Panc1 (cell line): Measurements from ENCODE around the gene UNC13B.

Source experiments
- POLR2AphosphoS5 ChIP-seq: IDR thresholded peaks from 2 replicates; pipeline ENCODE4 v1.6.1; 2012; ENCODE audit warnings: mild to moderate bottlenecking, low read depth, low read length, moderate library complexity
- TF ChIP-seq, protein P1 (sequence below): fragments of 450-650 bp; IDR thresholded peaks from 2 replicates; pipeline ENCODE4 v1.5.1; 2017; ENCODE audit warnings: mild to moderate bottlenecking
- TF ChIP-seq, protein P2 (sequence below), 2 experiments: IDR thresholded peaks; 2 replicates each; pipeline ENCODE4 v1.6.1; 2011 to 2012; ENCODE audit warnings: low read depth in 2 of 2, control low read depth in 1 of 2, low read length in 1 of 2, mild to moderate bottlenecking in 1 of 2, moderate library complexity in 1 of 2; ENCODE audit not compliant: insufficient read depth in 1 of 2

DNA sequence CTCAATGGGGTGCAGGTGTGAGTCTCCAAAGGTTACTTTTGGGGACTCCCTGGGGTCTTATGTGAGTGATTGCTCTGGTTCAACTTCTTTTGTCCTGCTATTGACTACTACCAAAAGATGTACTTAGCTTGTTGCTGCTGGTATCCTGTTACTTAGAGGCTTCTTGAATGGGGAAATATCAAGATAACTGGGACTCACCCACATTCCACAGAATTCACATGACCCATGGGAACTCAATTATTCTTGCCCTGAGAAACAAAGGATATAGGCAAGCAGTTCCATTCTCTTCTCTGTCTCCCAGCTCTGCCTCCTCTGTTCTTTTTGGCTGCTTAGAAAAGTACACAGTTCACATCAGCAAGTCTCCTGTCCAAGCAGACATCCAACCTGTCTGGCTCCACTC is 105.9 kb downstream of the UNC13B start:
- TF ChIP-seq, protein P1, sequence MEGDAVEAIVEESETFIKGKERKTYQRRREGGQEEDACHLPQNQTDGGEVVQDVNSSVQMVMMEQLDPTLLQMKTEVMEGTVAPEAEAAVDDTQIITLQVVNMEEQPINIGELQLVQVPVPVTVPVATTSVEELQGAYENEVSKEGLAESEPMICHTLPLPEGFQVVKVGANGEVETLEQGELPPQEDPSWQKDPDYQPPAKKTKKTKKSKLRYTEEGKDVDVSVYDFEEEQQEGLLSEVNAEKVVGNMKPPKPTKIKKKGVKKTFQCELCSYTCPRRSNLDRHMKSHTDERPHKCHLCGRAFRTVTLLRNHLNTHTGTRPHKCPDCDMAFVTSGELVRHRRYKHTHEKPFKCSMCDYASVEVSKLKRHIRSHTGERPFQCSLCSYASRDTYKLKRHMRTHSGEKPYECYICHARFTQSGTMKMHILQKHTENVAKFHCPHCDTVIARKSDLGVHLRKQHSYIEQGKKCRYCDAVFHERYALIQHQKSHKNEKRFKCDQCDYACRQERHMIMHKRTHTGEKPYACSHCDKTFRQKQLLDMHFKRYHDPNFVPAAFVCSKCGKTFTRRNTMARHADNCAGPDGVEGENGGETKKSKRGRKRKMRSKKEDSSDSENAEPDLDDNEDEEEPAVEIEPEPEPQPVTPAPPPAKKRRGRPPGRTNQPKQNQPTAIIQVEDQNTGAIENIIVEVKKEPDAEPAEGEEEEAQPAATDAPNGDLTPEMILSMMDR = no peak
- no peak for TF ChIP-seq POLR2AphosphoS5
- TF ChIP-seq, protein P2, sequence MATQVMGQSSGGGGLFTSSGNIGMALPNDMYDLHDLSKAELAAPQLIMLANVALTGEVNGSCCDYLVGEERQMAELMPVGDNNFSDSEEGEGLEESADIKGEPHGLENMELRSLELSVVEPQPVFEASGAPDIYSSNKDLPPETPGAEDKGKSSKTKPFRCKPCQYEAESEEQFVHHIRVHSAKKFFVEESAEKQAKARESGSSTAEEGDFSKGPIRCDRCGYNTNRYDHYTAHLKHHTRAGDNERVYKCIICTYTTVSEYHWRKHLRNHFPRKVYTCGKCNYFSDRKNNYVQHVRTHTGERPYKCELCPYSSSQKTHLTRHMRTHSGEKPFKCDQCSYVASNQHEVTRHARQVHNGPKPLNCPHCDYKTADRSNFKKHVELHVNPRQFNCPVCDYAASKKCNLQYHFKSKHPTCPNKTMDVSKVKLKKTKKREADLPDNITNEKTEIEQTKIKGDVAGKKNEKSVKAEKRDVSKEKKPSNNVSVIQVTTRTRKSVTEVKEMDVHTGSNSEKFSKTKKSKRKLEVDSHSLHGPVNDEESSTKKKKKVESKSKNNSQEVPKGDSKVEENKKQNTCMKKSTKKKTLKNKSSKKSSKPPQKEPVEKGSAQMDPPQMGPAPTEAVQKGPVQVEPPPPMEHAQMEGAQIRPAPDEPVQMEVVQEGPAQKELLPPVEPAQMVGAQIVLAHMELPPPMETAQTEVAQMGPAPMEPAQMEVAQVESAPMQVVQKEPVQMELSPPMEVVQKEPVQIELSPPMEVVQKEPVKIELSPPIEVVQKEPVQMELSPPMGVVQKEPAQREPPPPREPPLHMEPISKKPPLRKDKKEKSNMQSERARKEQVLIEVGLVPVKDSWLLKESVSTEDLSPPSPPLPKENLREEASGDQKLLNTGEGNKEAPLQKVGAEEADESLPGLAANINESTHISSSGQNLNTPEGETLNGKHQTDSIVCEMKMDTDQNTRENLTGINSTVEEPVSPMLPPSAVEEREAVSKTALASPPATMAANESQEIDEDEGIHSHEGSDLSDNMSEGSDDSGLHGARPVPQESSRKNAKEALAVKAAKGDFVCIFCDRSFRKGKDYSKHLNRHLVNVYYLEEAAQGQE (IDR thresholded peaks at IDR 0.05; ENCODE audit: insufficient read depth in 1 of 2, low read depth in 2 of 2, low read length in 1 of 2) = no peak
